RWPE2 (cell line): ENCODE data around the gene PARP16.

Experiments used
- ATAC-seq: fragments of 200-7000 bp; cut with Tn5 transposase; 3 replicates; pipeline ENCODE4 v1.9.1; 2021; ENCODE audit warnings: low read depth
- DNase-seq: peaks from one replicate; pipeline ENCODE4 v3.0.0-alpha.2; 2020; ENCODE audit warnings: low spot score
- H3K27ac ChIP-seq: fragments of 450-650 bp; 2 replicates; pipeline ENCODE4 v1.5.1; 2017; ENCODE audit warnings: mild to moderate bottlenecking; ENCODE audit not compliant: poor library complexity, severe bottlenecking
- H3K27me3 ChIP-seq: fragments of 250-450 bp; sonication (Bioruptor Pico); 2 replicates; pipeline ENCODE4 v1.5.1; 2021; ENCODE audit warnings: mild to moderate bottlenecking, moderate library complexity; ENCODE audit not compliant: insufficient read depth, poor library complexity, severe bottlenecking
- H3K36me3 ChIP-seq: fragments of 250-450 bp; sonication (Bioruptor Pico); 2 replicates; pipeline ENCODE4 v1.5.1; 2020; ENCODE audit warnings: low read depth, mild to moderate bottlenecking, moderate library complexity
- H3K4me1 ChIP-seq: fragments of 250-450 bp; sonication (Bioruptor Pico); 2 replicates; pipeline ENCODE4 v1.5.1; 2021; ENCODE audit warnings: mild to moderate bottlenecking, moderate library complexity; ENCODE audit not compliant: insufficient read depth, poor library complexity, severe bottlenecking
- H3K4me3 ChIP-seq: fragments of 250-450 bp; sonication (Bioruptor Pico); 2 replicates; pipeline ENCODE4 v1.5.1; 2021; ENCODE audit warnings: mild to moderate bottlenecking, moderate library complexity; ENCODE audit not compliant: severe bottlenecking
- H3K9me3 ChIP-seq: fragments of 250-450 bp; sonication (Bioruptor Pico); 2 replicates; pipeline ENCODE4 v1.5.1; 2021; ENCODE audit warnings: mild to moderate bottlenecking, moderate library complexity; ENCODE audit not compliant: severe bottlenecking
- TF ChIP-seq, protein P1 (sequence below): fragments of 450-650 bp; IDR thresholded peaks from one replicate; pipeline ENCODE4 v1.5.1; 2017; ENCODE audit warnings: mild to moderate bottlenecking, moderate library complexity; ENCODE audit not compliant: poor library complexity, severe bottlenecking

PARP16 gene

DNA sequence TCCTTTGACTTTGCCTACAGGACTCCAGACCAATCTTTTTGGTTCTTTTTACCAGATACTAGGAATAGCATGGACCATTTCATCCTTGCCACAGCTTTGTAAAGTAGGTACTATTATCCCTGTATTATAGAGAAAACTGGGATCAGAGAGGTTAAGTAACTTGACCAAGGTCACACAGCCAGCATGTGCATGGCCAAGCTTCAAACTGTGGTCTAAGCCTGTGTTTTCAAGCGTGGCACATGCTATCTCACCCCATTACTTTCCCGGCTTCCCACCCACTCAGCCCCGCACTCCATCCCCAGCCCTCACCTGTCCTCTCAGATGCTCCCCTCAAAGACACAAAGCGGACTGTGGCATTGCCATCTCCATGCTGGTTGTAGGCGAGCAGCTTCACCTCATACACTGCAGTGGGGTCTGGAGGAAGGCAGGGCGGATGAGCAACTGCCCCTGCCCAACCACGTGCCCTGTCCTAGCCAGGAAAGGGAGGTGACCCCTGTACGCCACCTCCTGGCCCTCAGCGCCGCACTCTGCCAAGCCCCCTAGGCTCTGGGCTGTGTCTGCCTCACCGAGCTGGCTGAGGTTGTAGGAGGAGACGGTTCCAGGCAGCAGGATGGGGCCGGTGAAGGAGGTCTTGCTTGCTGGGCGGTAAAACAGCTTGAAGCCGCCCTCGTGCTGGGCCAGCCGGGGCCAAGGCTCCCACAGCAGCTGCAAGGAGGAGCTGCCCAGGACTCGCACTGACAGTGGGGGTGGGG is 43.5 kb upstream of the PARP16 start:
- Histone ChIP-seq H3K27me3 (no peaks in the 10 kb centered on the region), H3K36me3 (no peaks in the 10 kb centered on the region), H3K9me3 (no peaks in the 10 kb centered on the region), H3K4me1 (no peaks in the 10 kb centered on the region), H3K27ac (no peak overlapping the region), H3K4me3 (no peak overlapping the region)
- TF ChIP-seq, protein P1, sequence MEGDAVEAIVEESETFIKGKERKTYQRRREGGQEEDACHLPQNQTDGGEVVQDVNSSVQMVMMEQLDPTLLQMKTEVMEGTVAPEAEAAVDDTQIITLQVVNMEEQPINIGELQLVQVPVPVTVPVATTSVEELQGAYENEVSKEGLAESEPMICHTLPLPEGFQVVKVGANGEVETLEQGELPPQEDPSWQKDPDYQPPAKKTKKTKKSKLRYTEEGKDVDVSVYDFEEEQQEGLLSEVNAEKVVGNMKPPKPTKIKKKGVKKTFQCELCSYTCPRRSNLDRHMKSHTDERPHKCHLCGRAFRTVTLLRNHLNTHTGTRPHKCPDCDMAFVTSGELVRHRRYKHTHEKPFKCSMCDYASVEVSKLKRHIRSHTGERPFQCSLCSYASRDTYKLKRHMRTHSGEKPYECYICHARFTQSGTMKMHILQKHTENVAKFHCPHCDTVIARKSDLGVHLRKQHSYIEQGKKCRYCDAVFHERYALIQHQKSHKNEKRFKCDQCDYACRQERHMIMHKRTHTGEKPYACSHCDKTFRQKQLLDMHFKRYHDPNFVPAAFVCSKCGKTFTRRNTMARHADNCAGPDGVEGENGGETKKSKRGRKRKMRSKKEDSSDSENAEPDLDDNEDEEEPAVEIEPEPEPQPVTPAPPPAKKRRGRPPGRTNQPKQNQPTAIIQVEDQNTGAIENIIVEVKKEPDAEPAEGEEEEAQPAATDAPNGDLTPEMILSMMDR, result no peak
- ATAC-seq, result no peak
- DNase-seq, result no peak

DNA sequence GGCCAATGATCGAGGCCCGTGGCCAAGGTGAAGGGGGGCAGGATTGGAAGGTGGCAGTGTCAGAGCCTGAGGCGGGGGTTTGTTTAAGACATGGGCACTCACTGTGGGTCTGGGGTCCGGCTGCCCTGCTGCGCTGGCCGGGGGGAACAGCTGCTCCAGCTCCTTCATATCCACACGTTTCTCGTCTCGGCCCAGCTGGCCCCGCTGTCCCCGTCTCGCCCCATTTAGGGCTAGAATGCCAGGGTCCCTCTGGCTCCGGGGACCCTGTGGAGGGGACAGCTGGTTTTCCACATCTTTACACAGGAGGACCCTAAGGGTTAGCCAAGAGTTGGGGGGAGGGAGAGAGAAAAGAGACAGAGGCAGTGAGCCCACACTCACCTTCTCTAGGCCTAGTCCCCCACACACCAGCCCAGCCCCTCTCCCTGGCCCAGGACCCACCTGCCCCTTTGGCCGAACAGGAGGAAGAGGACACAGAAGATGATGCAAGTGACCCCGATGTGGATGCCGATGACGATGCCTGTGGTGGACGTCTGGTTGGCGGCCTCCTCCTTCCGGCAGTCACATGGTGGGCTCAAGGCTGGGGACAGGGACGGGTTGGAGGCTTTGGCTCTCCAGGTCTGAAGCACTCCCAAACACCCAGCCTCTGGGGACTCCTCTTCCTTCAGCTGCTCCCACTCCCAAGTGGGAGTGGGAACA is 42.8 kb upstream of the PARP16 start:
- H3K4me1 ChIP-seq, result no peaks in the 10 kb centered on the region
- no peak for DNase-seq
- TF ChIP-seq, protein P1, result no peak
- H3K27ac ChIP-seq, result no peak overlapping the region
- H3K27me3 ChIP-seq, result no peaks in the 10 kb centered on the region
- no peaks in the 10 kb centered on the region for H3K36me3 ChIP-seq
- H3K4me3 ChIP-seq, result no peak overlapping the region
- H3K9me3 ChIP-seq, result no peaks in the 10 kb centered on the region
- no peak for ATAC-seq

DNA sequence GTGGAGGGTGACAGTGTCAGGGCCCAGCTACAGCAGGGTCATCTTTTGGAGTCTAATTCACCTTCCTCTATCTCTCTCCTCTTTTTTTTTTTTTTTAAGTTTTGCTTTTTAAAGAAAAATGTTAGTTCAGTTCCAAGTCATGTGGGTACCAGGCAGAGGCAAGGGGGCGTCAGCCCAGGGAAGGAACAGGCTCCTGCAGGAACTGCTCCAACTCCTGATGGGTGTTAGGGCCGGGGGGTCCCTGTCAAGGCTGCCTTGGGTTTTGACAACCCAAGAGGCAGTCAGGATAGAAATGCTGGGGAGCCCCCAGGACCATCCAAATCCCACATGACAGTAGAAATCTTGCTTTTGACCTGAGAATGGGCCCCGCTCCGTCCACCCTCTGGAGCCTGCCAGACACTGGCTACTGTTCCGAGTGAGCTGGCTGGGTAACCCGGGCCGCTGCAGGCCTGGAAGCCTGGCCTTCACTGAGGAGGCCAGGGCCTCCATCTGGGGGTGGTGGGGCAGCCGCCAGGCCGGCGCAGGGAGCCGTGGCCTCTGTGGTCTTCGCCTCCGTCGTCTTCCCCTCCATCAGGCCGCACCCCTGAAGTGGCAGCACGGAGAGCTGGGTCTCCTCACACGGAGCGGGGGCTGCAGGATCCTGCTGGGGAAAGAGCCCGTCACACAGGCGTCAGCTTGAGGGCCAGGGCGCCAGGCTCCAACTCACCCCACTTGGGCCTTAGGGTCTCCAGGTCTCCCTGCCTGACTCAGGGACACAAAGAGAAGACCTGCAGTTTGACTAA is 42.0 kb upstream of the PARP16 start:
- H3K27ac ChIP-seq, result no peak overlapping the region
- H3K4me1 ChIP-seq, result no peaks in the 10 kb centered on the region
- H3K36me3 ChIP-seq, result no peaks in the 10 kb centered on the region
- H3K4me3 ChIP-seq, result no peak overlapping the region
- ATAC-seq (no peak), DNase-seq (no peak)
- TF ChIP-seq, protein P1, result no peak
- no peaks in the 10 kb centered on the region for H3K9me3 ChIP-seq
- no peaks in the 10 kb centered on the region for H3K27me3 ChIP-seq

GRCh38 chr15:65327651-65328393 is 41.1 kb upstream of the PARP16 start:
- Histone ChIP-seq H3K9me3 (no peaks in the 10 kb centered on the region), H3K27me3 (no peaks in the 10 kb centered on the region), H3K36me3 (no peaks in the 10 kb centered on the region), H3K27ac (no peak overlapping the region), H3K4me1 (no peaks in the 10 kb centered on the region), H3K4me3 (no peak overlapping the region)
- ATAC-seq (no peak), DNase-seq (no peak)
- TF ChIP-seq, protein P1, result no peak
